Hepatocyte (in vitro differentiated cells): ENCODE measurements around the gene ERG. TPM values are rescaled to one million over a fixed set of nuclear protein-coding genes. Genes with fewer than 3 reads are reported as not detected.

Source experiments
- DNase-seq: peaks from one replicate; pipeline ENCODE4 v3.0.0-alpha.2; 2016; ENCODE audit warnings: low spot score
- H2AFZ ChIP-seq: fragments of 200-600 bp; sonication (generic); 2 replicates; pipeline ENCODE4 v1.6.0; 2016; ENCODE audit warnings: antibody characterized with exemption, mild to moderate bottlenecking
- H3K27ac ChIP-seq: fragments of 200-600 bp; sonication (generic); 2 replicates; pipeline ENCODE4 v1.5.1; 2016; ENCODE audit warnings: mild to moderate bottlenecking
- H3K27me3 ChIP-seq: fragments of 200-600 bp; sonication (generic); 2 replicates; pipeline ENCODE4 v1.6.1; 2016
- H3K36me3 ChIP-seq: fragments of 200-600 bp; sonication (generic); replicated peaks from 2 replicates; pipeline ENCODE4 v1.5.1; 2016; ENCODE audit warnings: low read depth; ENCODE audit not compliant: insufficient read depth
- H3K4me1 ChIP-seq: fragments of 200-600 bp; sonication (generic); 2 replicates; pipeline ENCODE4 v1.5.1; 2016; ENCODE audit warnings: mild to moderate bottlenecking, moderate library complexity; ENCODE audit not compliant: insufficient read depth
- H3K4me2 ChIP-seq: fragments of 200-600 bp; sonication (generic); 2 replicates; pipeline ENCODE4 v1.6.0; 2016
- H3K4me3 ChIP-seq: fragments of 200-600 bp; sonication (generic); 2 replicates; pipeline ENCODE4 v1.5.1; 2016; ENCODE audit warnings: mild to moderate bottlenecking
- H3K79me2 ChIP-seq: fragments of 200-600 bp; sonication (generic); 2 replicates; pipeline ENCODE4 v1.6.0; 2017; ENCODE audit warnings: mild to moderate bottlenecking
- H3K9me2 ChIP-seq: fragments of 200-600 bp; sonication (generic); replicated peaks from 2 replicates; pipeline ENCODE4 v1.6.0; 2017; ENCODE audit warnings: mild to moderate bottlenecking; ENCODE audit not compliant: insufficient read depth
- H3K9me3 ChIP-seq: fragments of 200-600 bp; sonication (generic); 2 replicates; pipeline ENCODE4 v1.5.1; 2016; ENCODE audit warnings: low read depth, mild to moderate bottlenecking
- H4K20me1 ChIP-seq: fragments of 200-600 bp; sonication (generic); 2 replicates; pipeline ENCODE4 v1.6.0; 2016; ENCODE audit warnings: mild to moderate bottlenecking; ENCODE audit not compliant: insufficient read depth, poor library complexity, severe bottlenecking
- CTCF ChIP-seq: fragments of 200-600 bp; sonication (generic); IDR thresholded peaks from 2 replicates; pipeline ENCODE4 v1.5.1; 2016; ENCODE audit warnings: antibody characterized with exemption, mild to moderate bottlenecking; ENCODE audit not compliant: poor library complexity
- EZH2 ChIP-seq: fragments of 200-600 bp; sonication (generic); IDR thresholded peaks from 2 replicates; pipeline ENCODE4 v1.6.1; 2016; ENCODE audit warnings: antibody characterized with exemption, mild to moderate bottlenecking, borderline replicate concordance
- EZH2phosphoT487 ChIP-seq: fragments of 200-600 bp; sonication (generic); IDR thresholded peaks from one replicate; pipeline ENCODE4 v1.6.1; 2018; ENCODE audit warnings: antibody characterized with exemption, mild to moderate bottlenecking, low read depth, moderate library complexity; ENCODE audit not compliant: unreplicated experiment, severe bottlenecking
- WGBS: methylation state at CpG from one replicate; pipeline ENCODE4 v1.1.6; 2016; ENCODE audit warnings: low lambda C conversion rate; ENCODE audit errors: missing lambda C conversion rate; 5-methylcytosine and 5-hydroxymethylcytosine counted together
- polyA plus RNA-seq: library from polyadenylated mRNA; unstranded; fragments of >200 nt; fragmentation: Nextera tagmentation; extraction: Ambion mirVana; gene quantifications from 2 replicates; pipeline ENCODE4 v1.2.1, GENCODE V29; 2016
- total RNA-seq: library from RNA; depleted of rRNA; stranded (reverse); fragments of >200 nt; gene quantifications from 2 replicates; pipeline ENCODE4 v1.2.3, GENCODE V29; 2014

Gene ERG
- total and polyA plus RNA-seq, 2 experiments from 2014 or later = 2.5 to 5.1 TPM

- Histone ChIP-seq H2AFZ (no peak overlapping the region), H3K27ac (no peak overlapping the region), H3K36me3 (no peaks in the 10 kb centered on the region), H3K27me3 (no peaks in the 10 kb centered on the region), H3K9me3 (no peaks in the 10 kb centered on the region), H3K4me1 (no peaks in the 10 kb centered on the region), H4K20me1 (no peaks in the 10 kb centered on the region), H3K4me3 (no peak overlapping the region), H3K4me2 (no peak overlapping the region), H3K79me2 (no peaks in the 10 kb centered on the region), H3K9me2 (no peaks in the 10 kb centered on the region)
- WGBS = 94% methylated on average over 5 of the region's 5 CpGs
- no peak for DNase-seq
- TF ChIP-seq CTCF = no peak
- TF ChIP-seq EZH2phosphoT487 = no peak
These were observed 160.5 kb downstream of the ERG start for GRCh38 chr21:38337793-38338192.

DNA sequence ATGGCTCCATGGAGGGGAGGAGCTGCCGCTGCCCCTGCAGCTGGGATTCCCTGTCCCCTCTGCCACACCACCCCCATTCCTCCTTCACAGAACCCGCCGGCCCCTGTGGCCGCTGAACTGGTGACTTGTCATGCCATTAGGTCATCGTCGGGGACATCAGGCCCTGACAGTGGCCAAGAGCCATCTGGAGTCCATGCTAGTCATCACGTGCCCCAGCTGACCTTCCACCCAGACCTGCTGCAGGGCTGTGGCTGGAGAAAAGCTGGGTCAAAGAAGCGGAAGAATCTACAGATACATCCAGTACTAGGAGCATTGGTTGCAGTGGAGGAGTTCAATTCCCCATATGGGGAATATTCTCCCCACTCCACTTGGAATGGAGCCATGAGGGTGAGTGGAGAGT, 163.4 kb downstream of the ERG start:
- H3K9me2 ChIP-seq = no peaks in the 10 kb centered on the region
- no peaks in the 10 kb centered on the region for H3K4me1 ChIP-seq
- WGBS = 95% methylated on average over 8 of the region's 8 CpGs
- TF ChIP-seq CTCF (no peak), EZH2 (no peak), EZH2phosphoT487 (no peak)
- no peak overlapping the region for H3K27ac ChIP-seq
- H3K79me2 ChIP-seq = no peaks in the 10 kb centered on the region
- H4K20me1 ChIP-seq = no peaks in the 10 kb centered on the region
- no peaks in the 10 kb centered on the region for H3K36me3 ChIP-seq
- H3K4me2 ChIP-seq = no peak overlapping the region
- no peaks in the 10 kb centered on the region for H3K9me3 ChIP-seq
- no peak overlapping the region for H2AFZ ChIP-seq
- H3K27me3 ChIP-seq = no peaks in the 10 kb centered on the region
- H3K4me3 ChIP-seq = no peak overlapping the region
- no peak for DNase-seq

DNA sequence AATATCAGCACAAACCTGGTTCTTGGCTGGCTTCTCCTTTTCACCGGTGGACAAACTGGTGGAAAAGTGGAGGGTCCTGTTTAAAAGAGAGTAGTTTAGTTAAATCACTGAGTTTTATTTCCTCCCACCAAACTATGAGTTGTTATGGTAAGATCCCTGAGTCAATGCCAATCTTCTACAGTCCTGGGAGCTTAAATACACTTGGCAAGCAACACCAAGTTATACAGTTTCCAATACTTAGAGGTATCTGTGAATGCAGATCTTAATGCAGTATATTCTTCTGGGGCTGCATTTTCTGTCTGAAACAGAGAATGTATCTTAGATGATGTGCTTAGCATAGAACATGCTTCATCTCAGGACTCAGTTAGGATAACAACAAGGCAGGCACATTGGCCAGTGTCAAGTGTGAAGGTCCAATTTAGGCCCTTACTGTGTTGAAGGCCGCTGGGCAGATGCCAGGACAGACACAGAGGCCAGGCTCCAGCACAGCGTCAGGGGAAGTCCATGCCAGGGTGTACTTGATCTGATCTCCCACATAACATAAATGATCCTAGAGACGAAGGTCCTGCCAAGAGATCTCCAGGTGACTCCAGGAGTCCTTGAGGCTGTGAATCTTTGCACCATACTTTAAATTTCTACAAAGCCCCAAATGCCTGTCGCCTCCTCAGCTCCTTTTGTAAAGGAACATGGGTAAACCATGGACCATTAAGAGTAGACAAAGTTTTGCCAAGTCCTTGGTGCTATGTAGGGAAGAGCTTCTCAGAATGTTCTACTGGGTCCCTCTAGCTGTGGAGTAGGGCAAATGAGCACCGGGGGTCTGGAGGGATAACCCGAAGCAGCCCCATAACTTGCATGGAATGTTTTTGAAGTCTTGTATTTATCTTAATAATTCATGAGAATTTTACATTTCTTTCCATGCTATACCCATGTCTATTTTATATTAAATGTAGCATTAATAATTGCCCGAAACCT, 164.7 kb downstream of the ERG start:
- no peak overlapping the region for H3K4me3 ChIP-seq
- no peak overlapping the region for H3K4me2 ChIP-seq
- no peaks in the 10 kb centered on the region for H3K4me1 ChIP-seq
- no peaks in the 10 kb centered on the region for H4K20me1 ChIP-seq
- H3K9me2 ChIP-seq = no peaks in the 10 kb centered on the region
- no peak for TF ChIP-seq EZH2
- no peak for TF ChIP-seq EZH2phosphoT487
- peak; percentile 27 for TF ChIP-seq CTCF
- H3K9me3 ChIP-seq = no peaks in the 10 kb centered on the region
- no peak overlapping the region for H3K27ac ChIP-seq
- no peaks in the 10 kb centered on the region for H3K36me3 ChIP-seq
- DNase-seq = no peak
- H3K79me2 ChIP-seq = no peaks in the 10 kb centered on the region
- H2AFZ ChIP-seq = no peak overlapping the region
- 86% methylated on average over 8 of the region's 8 CpGs for WGBS
- H3K27me3 ChIP-seq = no peaks in the 10 kb centered on the region
